Measurements from ENCODE around the gene CCM2.

Gene CCM2

GRCh38 chr7:45080958-45081669 is 81.1 kb downstream of the CCM2 start:
- Histone ChIP-seq H4K20me1 (ENCODE audit: insufficient read depth, low read length) (no peaks in the 10 kb centered on the region), H3K4me1 (ENCODE audit: low read length) (no peaks in the 10 kb centered on the region), H3K27ac (ENCODE audit: low read length) (no peak overlapping the region), H3F3A (ENCODE audit: insufficient read depth, low read length) (0 out of 2 replicates have a peak, but pooled peaks cover 5% of the 10 kb centered on the region), H2AFZ (ENCODE audit: low read length) (no peak overlapping the region), H3K36me3 (replicated peaks; ENCODE audit: insufficient read depth, low read length) (no peaks in the 10 kb centered on the region), H3K4me3 (ENCODE audit: low read length) (no peak overlapping the region), H3K79me2 (ENCODE audit: low read length) (no peaks in the 10 kb centered on the region), H3K9ac (ENCODE audit: low read length) (no peak overlapping the region), H3K4me2 (ENCODE audit: low read depth, low read length) (no peak overlapping the region), H3K27me3 (replicated peaks; ENCODE audit: insufficient read depth, low read length) (no peaks in the 10 kb centered on the region), H3K9me2 (replicated peaks; ENCODE audit: insufficient read depth, low read length) (no peaks in the 10 kb centered on the region), H3K9me3 (replicated peaks; ENCODE audit: insufficient read depth, low read length) (no peaks in the 10 kb centered on the region)
- TF ChIP-seq, protein P1, sequence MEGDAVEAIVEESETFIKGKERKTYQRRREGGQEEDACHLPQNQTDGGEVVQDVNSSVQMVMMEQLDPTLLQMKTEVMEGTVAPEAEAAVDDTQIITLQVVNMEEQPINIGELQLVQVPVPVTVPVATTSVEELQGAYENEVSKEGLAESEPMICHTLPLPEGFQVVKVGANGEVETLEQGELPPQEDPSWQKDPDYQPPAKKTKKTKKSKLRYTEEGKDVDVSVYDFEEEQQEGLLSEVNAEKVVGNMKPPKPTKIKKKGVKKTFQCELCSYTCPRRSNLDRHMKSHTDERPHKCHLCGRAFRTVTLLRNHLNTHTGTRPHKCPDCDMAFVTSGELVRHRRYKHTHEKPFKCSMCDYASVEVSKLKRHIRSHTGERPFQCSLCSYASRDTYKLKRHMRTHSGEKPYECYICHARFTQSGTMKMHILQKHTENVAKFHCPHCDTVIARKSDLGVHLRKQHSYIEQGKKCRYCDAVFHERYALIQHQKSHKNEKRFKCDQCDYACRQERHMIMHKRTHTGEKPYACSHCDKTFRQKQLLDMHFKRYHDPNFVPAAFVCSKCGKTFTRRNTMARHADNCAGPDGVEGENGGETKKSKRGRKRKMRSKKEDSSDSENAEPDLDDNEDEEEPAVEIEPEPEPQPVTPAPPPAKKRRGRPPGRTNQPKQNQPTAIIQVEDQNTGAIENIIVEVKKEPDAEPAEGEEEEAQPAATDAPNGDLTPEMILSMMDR (IDR thresholded peaks at IDR 0.05; ENCODE audit: low read length), result no peak
- no peak for DNase-seq

GRCh38 chr7:45081670-45081974 is 81.6 kb downstream of the CCM2 start:
- Histone ChIP-seq H3K27ac (ENCODE audit: low read length) (no peak overlapping the region), H3K4me3 (ENCODE audit: low read length) (no peak overlapping the region), H3K4me2 (ENCODE audit: low read depth, low read length) (no peak overlapping the region), H3K4me1 (ENCODE audit: low read length) (no peaks in the 10 kb centered on the region), H3K9me2 (replicated peaks; ENCODE audit: insufficient read depth, low read length) (no peaks in the 10 kb centered on the region), H3K79me2 (ENCODE audit: low read length) (no peaks in the 10 kb centered on the region), H3K9me3 (replicated peaks; ENCODE audit: insufficient read depth, low read length) (no peaks in the 10 kb centered on the region), H3K27me3 (replicated peaks; ENCODE audit: insufficient read depth, low read length) (no peaks in the 10 kb centered on the region), H4K20me1 (ENCODE audit: insufficient read depth, low read length) (no peaks in the 10 kb centered on the region), H3K36me3 (replicated peaks; ENCODE audit: insufficient read depth, low read length) (no peaks in the 10 kb centered on the region), H3K9ac (ENCODE audit: low read length) (no peak overlapping the region), H2AFZ (ENCODE audit: low read length) (no peak overlapping the region), H3F3A (ENCODE audit: insufficient read depth, low read length) (0 out of 2 replicates have a peak, but pooled peaks cover 5% of the 10 kb centered on the region)
- DNase-seq, result no peak
- TF ChIP-seq EZH2phosphoT487 (IDR thresholded peaks at IDR 0.05; ENCODE audit: low read length), result no peak

GRCh38 chr7:45082031-45082830 is 82.2 kb downstream of the CCM2 start:
- no peaks in the 10 kb centered on the region for H3K36me3 ChIP-seq (replicated peaks; ENCODE audit: insufficient read depth, low read length)
- no peak overlapping the region for H3K27ac ChIP-seq (ENCODE audit: low read length)
- no peak overlapping the region for H3K9ac ChIP-seq (ENCODE audit: low read length)

More at GRCh38 chr7:45082031-45082830, 82.2 kb downstream of the CCM2 start:
- Histone ChIP-seq H3K4me2 (ENCODE audit: low read depth, low read length) (no peak overlapping the region), H4K20me1 (ENCODE audit: insufficient read depth, low read length) (no peaks in the 10 kb centered on the region), H2AFZ (ENCODE audit: low read length) (no peak overlapping the region), H3K9me2 (replicated peaks; ENCODE audit: insufficient read depth, low read length) (no peaks in the 10 kb centered on the region), H3K27me3 (replicated peaks; ENCODE audit: insufficient read depth, low read length) (peaks cover 5% of the 10 kb centered on the region; the same call in 1 of the 2 replicates), H3K4me1 (ENCODE audit: low read length) (no peaks in the 10 kb centered on the region), H3K79me2 (ENCODE audit: low read length) (no peaks in the 10 kb centered on the region), H3K4me3 (ENCODE audit: low read length) (no peak overlapping the region), H3K9me3 (replicated peaks; ENCODE audit: insufficient read depth, low read length) (no peaks in the 10 kb centered on the region), H3F3A (ENCODE audit: insufficient read depth, low read length) (0 out of 2 replicates have a peak, but pooled peaks cover 5% of the 10 kb centered on the region)
- TF ChIP-seq EZH2 (optimal IDR thresholded peaks at IDR 0.05; ENCODE audit: low read depth, low read length), result no peak
- TF ChIP-seq, protein P1 (IDR thresholded peaks at IDR 0.05; ENCODE audit: low read length), result no peak
- no peak for TF ChIP-seq EZH2phosphoT487 (IDR thresholded peaks at IDR 0.05; ENCODE audit: low read length)
- DNase-seq, result no peak
